GM12878 (cell line): ENCODE results near the gene MOV10L1. TPM values are rescaled to one million over a fixed set of nuclear protein-coding genes. Genes with fewer than 3 reads are reported as not detected.

Source experiments
- ATAC-seq: fragments of 200-7000 bp; cut with Tn5 transposase; 3 replicates; pipeline ENCODE4 v1.9.1; 2020; ENCODE audit warnings: mild to moderate bottlenecking, moderate library complexity
- BruUV-seq: library from RNA; stranded (reverse); fragments of 400-500 nt; replicated peaks from 2 replicates; lab custom pipeline; 2021; lab: Mats Ljungman, UMichigan
- CTCF ChIA-PET: fragments of 300-600 bp; sonication (Branson Sonifier 250); formaldehyde crosslinking; extraction: SDS; loops from one replicate; lab custom pipeline; 2021; ENCODE audit warnings: inconsistent platforms; lab: Yijun Ruan, JAX
- POLR2A ChIA-PET: fragments of 350-600 bp; formaldehyde crosslinking; extraction: SDS; loops from one replicate; lab custom pipeline; 2021; ENCODE audit warnings: inconsistent platforms; lab: Charles Lee
- RAD21 ChIA-PET: fragments of 300-600 bp; sonication (Branson Sonifier 250); formaldehyde crosslinking; loops from one replicate; lab custom pipeline; 2023; ENCODE audit warnings: antibody characterized with exemption; ENCODE audit not compliant: unreplicated experiment; lab: Charles Lee
- SMC1A ChIA-PET: fragments of 300-600 bp; sonication (Branson Sonifier 250); formaldehyde crosslinking; loops from one replicate; lab custom pipeline; 2023; ENCODE audit not compliant: unreplicated experiment, uncharacterized antibody; lab: Charles Lee
- DNase-seq: peaks from one replicate; pipeline ENCODE4 v3.0.0-alpha.2; 2011; ENCODE audit warnings: low read depth, low spot score
- FAIRE-seq: peaks from 3 replicates; lab custom pipeline; 2011; peaks lifted over from hg19 to GRCh38; lab: Jason Lieb, UNC
- H2AFZ ChIP-seq: 2 replicates; pipeline ENCODE4 v1.6.0; 2011; ENCODE audit warnings: low read depth, low read length, control low read depth; ENCODE audit not compliant: control insufficient read depth
- H3K27ac ChIP-seq: 2 replicates; pipeline ENCODE4 v1.5.1; 2011; ENCODE audit warnings: control low read depth; ENCODE audit not compliant: control insufficient read depth, insufficient read depth
- H3K27me3 ChIP-seq, 2 experiments: replicated peaks in 1 of 2; 2 replicates each; pipeline versions ENCODE4 v1.6.0 to v1.6.1; 2011; ENCODE audit warnings: low read length in 1 of 2; ENCODE audit not compliant: control insufficient read depth in 2 of 2, insufficient read depth in 2 of 2
- H3K36me3 ChIP-seq, 2 experiments: 2 replicates each; pipeline ENCODE4 v1.5.1; 2011; ENCODE audit warnings: low read length in 1 of 2; ENCODE audit not compliant: control insufficient read depth in 2 of 2, insufficient read depth in 2 of 2
- H3K4me1 ChIP-seq: 2 replicates; pipeline ENCODE4 v1.6.1; 2011; ENCODE audit warnings: mild to moderate bottlenecking, low read length, moderate library complexity, mixed read lengths; ENCODE audit not compliant: control insufficient read depth, insufficient read depth
- H3K4me2 ChIP-seq: 2 replicates; pipeline ENCODE4 v1.6.0; 2011; ENCODE audit warnings: control low read depth; ENCODE audit not compliant: control insufficient read depth, insufficient read depth
- H3K4me3 ChIP-seq: fragments of 200-600 bp; sonication (generic); 2 replicates; pipeline ENCODE4 v1.5.1; 2016
- H3K79me2 ChIP-seq: 2 replicates; pipeline ENCODE4 v1.6.0; 2011; ENCODE audit warnings: low read length; ENCODE audit not compliant: control insufficient read depth, insufficient read depth
- H3K9ac ChIP-seq: 2 replicates; pipeline ENCODE4 v1.8.0; 2011; ENCODE audit warnings: low read length, control low read depth, mixed read lengths; ENCODE audit not compliant: control insufficient read depth, insufficient read depth
- H3K9me3 ChIP-seq: replicated peaks from 3 replicates; pipeline ENCODE4 v1.5.1; 2011; ENCODE audit warnings: mild to moderate bottlenecking, low read length; ENCODE audit not compliant: control insufficient read depth, insufficient read depth
- H4K20me1 ChIP-seq: 2 replicates; pipeline ENCODE4 v1.6.0; 2011; ENCODE audit not compliant: control insufficient read depth, insufficient read depth
- CEBPB ChIP-seq, 2 experiments: fragments of 150-350 bp in 1 of 2; IDR thresholded peaks; 2 replicates each; pipeline ENCODE4 v1.6.1; 2012 to 2014; ENCODE audit warnings: low read depth in 2 of 2, low read length in 2 of 2, borderline replicate concordance in 1 of 2, inconsistent platforms in 1 of 2
- CREM ChIP-seq: IDR thresholded peaks from 2 replicates; pipeline ENCODE4 v1.6.1; 2014; ENCODE audit warnings: antibody characterized with exemption, low read depth
- IRF5 ChIP-seq: fragments of 450-650 bp; IDR thresholded peaks from 2 replicates; pipeline ENCODE4 v1.6.1; 2017; ENCODE audit warnings: borderline replicate concordance
- MAX ChIP-seq: IDR thresholded peaks from 2 replicates; pipeline ENCODE4 v1.6.1; 2012; ENCODE audit warnings: low read depth, low read length, improper control_type of control experiment
- NFIC ChIP-seq: IDR thresholded peaks from 2 replicates; pipeline ENCODE4 v1.6.1; 2012; ENCODE audit warnings: low read depth, mild to moderate bottlenecking, inconsistent platforms, low read length, moderate library complexity
- POLR2A ChIP-seq: IDR thresholded peaks from 2 replicates; pipeline ENCODE4 v1.6.1; 2011; ENCODE audit warnings: low read depth, mild to moderate bottlenecking, low read length
- POLR2AphosphoS5 ChIP-seq: IDR thresholded peaks from 2 replicates; pipeline ENCODE4 v1.6.1; 2011; ENCODE audit warnings: mild to moderate bottlenecking, low read length, inconsistent platforms
- SREBF2 ChIP-seq: IDR thresholded peaks from 2 replicates; pipeline ENCODE4 v1.6.1; 2012; ENCODE audit warnings: mild to moderate bottlenecking, low read length
- TBL1XR1 ChIP-seq: IDR thresholded peaks from 2 replicates; pipeline ENCODE4 v1.6.1; 2012; ENCODE audit warnings: low read depth, low read length, improper control_type of control experiment
- TCF3 ChIP-seq: IDR thresholded peaks from 2 replicates; pipeline ENCODE4 v1.6.1; 2012; ENCODE audit warnings: low read depth, mild to moderate bottlenecking, low read length, borderline replicate concordance; ENCODE audit not compliant: insufficient read depth
- ZNF384 ChIP-seq: IDR thresholded peaks from 2 replicates; pipeline ENCODE4 v1.6.1; 2012; ENCODE audit warnings: low read depth, mild to moderate bottlenecking, low read length, improper control_type of control experiment, borderline replicate concordance
- WGBS: methylation state at CpG from one replicate; pipeline ENCODE4 v1.1.6; 2016; ENCODE audit warnings: low lambda C conversion rate; ENCODE audit not compliant: insufficient replicate concordance, insufficient coverage; ENCODE audit errors: missing lambda C conversion rate; 5-methylcytosine and 5-hydroxymethylcytosine counted together
- in situ Hi-C: fragments of 300-500 bp; cut with MboI; formaldehyde crosslinking; loops from 9 replicates; pipeline ENCODE4 v1.14.3; 2018; ENCODE audit warnings: mixed read lengths
- intact Hi-C: fragments of 100-400 bp; cut with micrococcal nuclease; formaldehyde crosslinking; loops from one replicate; pipeline ENCODE4 v1.14.2; 2022; ENCODE audit not compliant: unreplicated experiment
- polyA plus RNA-seq, 11 experiments: library from polyadenylated mRNA; depleted of rRNA in 4 of 11; unstranded in 6 of 11; stranded (reverse) in 5 of 11; fragments of >200 nt; fragmentation: Nextera tagmentation in 4 of 11; fragmentation: Illumina TruSeq in 1 of 11; extraction: Ambion mirVana in 4 of 11; extraction: Trizol in 1 of 11; gene quantifications; 1 replicate in 1 of 11; 2 replicates in 10 of 11; pipeline versions ENCODE4 v1.2.1 to v1.2.3, GENCODE V29; 2011 to 2016; ENCODE audit warnings: inconsistent platforms in 2 of 11, missing spikeins in 2 of 11, low read depth in 1 of 11
- total RNA-seq, 4 experiments: library from RNA; depleted of rRNA in 3 of 4; stranded (reverse); fragments of >200 nt in 3 of 4; fragmentation: Illumina TruSeq in 1 of 4; extraction: Trizol in 1 of 4; gene quantifications; 2 replicates each; pipeline versions ENCODE4 v1.2.1 to v1.2.3, GENCODE V29; 2013 to 2021

MOV10L1 gene
- total and polyA plus RNA-seq, 10 of the 15 experiments (the other 5 are each of a cell fraction or from before 2014, with no cell fraction given), result 0.22 TPM; not detected in 9

- DNase-seq, result no peak
- H3K9ac ChIP-seq, result no peak overlapping the region
- H3K27me3 ChIP-seq, result no peaks in the 10 kb centered on the region
- ATAC-seq, result no peak
- H3K27ac ChIP-seq, result 0 out of 2 replicates have a peak overlapping the region, but pooled peaks have one; percentile 7
- H3K36me3 ChIP-seq, result peaks cover 0 to 45% of the 10 kb centered on the region in 2 experiments; a peak in 3 of 4 replicates
- no peak overlapping the region for H3K4me3 ChIP-seq
- H3K9me3 ChIP-seq, result no peaks in the 10 kb centered on the region
- H3K4me1 ChIP-seq, result peaks cover 43% of the 10 kb centered on the region
- SMC1A ChIA-PET, result no interaction called here
- intact Hi-C loops, result loop anchor here (10.0 kb wide), 1 partner anchor 261 kb away; no protein-coding TSS in a partner anchor
- no peak overlapping the region for H2AFZ ChIP-seq
- in situ Hi-C loops, result no loop called here
- peaks cover 29% of the 10 kb centered on the region for H3K79me2 ChIP-seq
- TF ChIP-seq POLR2A (peak; percentile 27; the same call in 1 of the 2 replicates), TBL1XR1 (no peak), TCF3 (no peak), MAX (no peak), SREBF2 (no peak), NFIC (no peak), CREM (no peak), ZNF384 (no peak), CEBPB (IDR thresholded peaks at IDR 0.05; ENCODE audit: borderline replicate concordance in 1 of 2, low read depth in 2 of 2, low read length in 2 of 2) (no peak), IRF5 (no peak), POLR2AphosphoS5 (peak; percentile 19; the same call in 1 of the 2 replicates)
- POLR2A ChIA-PET, result no interaction called here
- no peaks in the 10 kb centered on the region for H4K20me1 ChIP-seq
- BruUV-seq, result no TSS peak
- no peak for FAIRE-seq
- RAD21 ChIA-PET, result interaction anchor here (1.5 kb wide), 1 partner anchor 9 kb away, joined by 3 read pairs; no protein-coding TSS in a partner anchor
- H3K4me2 ChIP-seq, result no peak overlapping the region
- 85% methylated on average over 8 of the region's 18 CpGs for WGBS
- CTCF ChIA-PET, result interaction anchor here (1.2 kb wide), 1 partner anchor 23 kb away, joined by 3 read pairs; no protein-coding TSS in a partner anchor
These were observed 106.5 kb downstream of the MOV10L1 start for GRCh38 chr22:50196256-50196655.
